GM18502 (cell line): Measurements from ENCODE around the gene B4GALT2.
A peak's percentile ranks its signal among the peaks of the same experiment; 100 is the strongest.

Source experiments
- ATAC-seq: cut with Tn5 transposase; IDR thresholded peaks from one replicate; pipeline ENCODE4 v1.9.1; 2021; ENCODE audit warnings: mild to moderate bottlenecking; ENCODE audit not compliant: unreplicated experiment, poor library complexity

The B4GALT2 gene

DNA sequence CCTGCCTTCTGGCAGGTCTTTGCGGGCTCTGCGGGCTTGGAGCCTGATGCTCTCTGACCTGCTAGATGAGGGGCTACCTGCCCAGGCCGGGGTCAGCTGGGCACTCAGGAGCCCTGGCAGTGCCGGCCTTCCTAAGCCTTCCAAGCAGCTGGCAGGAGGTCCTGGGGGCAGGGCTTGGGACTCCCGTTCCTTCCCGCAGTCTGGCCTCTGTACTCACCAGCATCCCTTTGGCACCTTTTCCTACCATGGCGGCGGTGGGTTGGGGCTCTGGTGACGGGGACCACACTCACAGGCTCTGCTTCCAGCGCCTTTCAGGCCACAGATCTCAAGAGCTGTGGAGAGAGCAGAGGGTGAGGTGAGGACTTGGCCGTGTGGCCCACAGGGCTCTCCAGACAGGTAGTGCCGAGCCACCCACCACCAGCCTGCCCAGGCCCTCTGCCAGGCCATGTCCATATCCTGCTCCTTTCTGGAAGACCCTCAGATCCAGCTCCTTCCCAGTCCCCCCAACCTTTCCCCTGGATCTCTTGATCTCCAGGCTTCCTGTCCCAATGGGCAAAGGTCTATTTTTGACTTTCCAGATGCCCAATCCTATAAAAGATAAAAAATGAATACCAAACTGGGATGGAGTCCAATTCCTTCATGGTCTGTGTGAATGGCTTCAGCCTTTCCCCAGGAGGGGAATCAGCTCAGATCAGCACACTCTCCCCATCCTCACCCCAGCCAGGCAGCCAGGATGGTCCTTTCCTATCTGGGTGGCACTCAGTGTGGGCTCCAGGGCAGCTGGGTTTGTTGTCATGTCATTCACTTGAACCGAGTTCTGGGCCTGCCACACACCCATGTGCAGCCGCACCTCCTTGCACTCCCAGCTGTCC lies 45.3 kb downstream of the B4GALT2 start:
- no peak for ATAC-seq

DNA sequence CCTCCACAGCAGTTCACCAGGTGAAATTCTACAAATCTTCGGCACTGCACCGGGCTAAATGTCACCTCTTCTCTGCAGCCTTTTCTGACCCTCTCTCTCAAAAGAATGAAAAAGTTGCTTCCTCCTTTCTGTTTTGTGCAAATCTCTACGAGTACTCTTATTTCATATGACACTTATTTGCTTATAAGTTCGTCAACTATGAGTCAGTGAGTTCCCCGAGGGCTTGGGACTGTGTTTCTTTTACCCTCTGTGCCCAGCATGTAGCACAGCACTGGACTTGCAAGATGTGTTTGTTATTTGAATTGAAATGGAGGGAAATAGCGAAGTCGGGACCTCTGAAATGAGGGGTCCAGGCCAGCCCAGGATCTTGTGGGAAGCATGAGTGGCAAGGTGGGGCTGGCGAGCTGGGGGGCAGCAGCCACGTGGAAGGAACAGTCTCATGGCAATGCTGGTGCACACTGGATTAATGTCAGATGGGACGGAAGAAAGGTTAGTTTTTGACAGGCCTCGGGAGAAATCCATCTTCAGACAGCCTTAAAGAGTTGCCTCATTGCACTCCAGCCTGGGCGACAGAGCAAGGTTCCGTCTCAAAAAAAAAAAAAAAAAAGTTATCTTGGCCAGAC lies 46.0 kb downstream of the B4GALT2 start:
- no peak for ATAC-seq

DNA sequence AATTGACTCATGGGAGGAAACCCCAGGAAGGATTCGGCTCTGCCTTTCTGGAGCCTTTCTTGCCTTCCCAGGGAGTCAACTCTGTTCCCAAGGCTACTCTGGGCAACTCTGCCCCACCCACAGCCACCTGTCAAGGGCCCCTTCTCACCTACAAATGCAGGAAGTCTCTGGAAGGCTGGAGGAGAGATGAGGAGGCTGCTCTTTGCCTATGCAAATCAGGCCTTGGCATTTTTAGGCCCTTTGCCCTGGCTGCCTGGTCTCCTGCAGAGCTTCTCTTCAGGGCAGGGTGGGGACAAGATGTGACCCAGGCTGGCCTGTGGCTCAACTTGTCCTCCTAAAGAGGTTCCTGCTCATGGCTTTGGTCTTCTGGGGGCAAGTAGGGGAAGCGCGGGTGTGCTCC lies 46.8 kb downstream of the B4GALT2 start:
- ATAC-seq: no peak

DNA sequence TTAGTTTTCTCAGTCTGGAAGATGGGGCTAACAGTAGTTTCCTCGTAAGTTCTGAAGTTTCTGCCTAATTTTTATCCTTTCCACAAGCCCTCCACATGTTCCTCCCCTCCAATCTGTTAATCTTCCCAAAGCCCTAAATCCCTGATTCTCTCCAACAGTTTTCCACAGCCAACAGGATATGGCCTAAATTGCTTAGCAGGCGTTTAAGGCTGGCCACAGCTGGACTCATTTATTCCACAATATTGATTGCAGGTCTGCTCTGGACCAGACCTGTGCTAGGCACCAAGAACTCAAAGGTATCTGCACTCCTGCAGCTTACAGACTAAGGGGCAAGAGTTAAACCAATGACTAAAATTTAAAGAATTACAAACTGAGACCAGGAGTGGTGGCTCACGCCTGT lies 48.3 kb downstream of the B4GALT2 start:
- no peak for ATAC-seq

DNA sequence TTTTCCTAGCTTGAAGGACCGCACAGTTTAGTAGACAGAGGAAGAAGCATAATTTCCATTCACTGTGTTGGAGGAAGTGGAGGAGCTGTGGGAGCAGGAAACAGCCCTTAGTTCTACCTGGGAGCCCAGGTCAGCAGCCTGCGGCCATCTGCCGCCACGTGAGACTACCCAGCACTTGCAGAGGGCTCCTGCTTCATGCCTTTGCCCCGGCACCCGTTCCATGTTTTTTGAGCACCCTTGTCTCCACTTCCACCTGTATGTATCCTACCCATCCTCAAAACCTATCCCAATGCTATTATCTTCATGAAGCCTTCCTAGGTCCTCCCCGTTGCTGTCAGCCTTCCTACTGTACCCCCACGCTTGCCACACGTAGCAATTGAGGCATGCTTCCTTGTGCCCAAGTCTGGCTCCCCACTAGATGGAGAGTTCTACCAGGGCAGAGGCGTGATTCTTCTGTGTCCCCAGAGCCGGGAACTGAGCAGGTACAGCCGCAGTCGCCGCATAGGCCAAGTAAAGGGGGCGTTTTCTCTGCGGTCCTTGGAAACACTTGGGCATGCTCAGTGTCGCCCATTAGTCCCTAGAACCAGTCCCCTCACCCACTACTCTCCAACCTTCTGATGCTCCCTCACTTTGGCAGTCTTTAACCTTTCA lies 50.4 kb downstream of the B4GALT2 start:
- ATAC-seq: peak; percentile 45

DNA sequence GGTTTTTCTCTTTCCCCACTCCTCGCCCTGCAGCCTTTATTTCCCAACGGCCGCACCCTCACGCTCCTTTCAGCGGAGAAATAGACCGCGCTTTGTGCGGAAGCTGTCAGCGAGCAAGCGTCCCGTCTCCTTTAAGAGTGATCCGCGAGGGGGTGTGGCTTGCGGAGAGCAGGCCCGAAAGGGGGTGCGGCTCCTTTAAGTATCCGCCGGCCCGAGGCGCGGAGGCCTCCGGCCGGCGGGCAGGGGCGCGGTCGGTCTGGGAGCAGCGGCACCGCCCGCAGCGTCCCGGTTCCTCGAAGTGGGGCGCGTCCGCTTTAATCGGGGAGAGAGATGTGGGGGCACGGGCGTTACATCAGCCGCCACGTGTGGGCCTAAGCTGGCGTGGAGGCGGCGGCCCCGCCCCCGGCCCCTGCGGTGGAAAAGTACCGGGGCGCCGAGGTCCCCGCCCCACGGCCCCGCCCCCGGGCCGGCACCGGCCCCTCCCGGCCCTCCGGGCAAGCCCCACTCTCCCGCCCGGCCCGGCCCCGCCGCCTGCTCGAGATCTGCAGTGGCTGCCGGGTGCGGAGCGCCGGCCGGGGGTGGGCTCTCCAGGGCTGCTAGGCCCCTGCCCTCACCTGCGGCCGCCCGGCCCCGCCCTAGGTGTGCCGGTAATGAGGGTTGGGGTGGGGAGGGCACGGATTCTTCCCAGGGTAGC lies 51.0 kb downstream of the B4GALT2 start:
- ATAC-seq: peak; percentile 86

DNA sequence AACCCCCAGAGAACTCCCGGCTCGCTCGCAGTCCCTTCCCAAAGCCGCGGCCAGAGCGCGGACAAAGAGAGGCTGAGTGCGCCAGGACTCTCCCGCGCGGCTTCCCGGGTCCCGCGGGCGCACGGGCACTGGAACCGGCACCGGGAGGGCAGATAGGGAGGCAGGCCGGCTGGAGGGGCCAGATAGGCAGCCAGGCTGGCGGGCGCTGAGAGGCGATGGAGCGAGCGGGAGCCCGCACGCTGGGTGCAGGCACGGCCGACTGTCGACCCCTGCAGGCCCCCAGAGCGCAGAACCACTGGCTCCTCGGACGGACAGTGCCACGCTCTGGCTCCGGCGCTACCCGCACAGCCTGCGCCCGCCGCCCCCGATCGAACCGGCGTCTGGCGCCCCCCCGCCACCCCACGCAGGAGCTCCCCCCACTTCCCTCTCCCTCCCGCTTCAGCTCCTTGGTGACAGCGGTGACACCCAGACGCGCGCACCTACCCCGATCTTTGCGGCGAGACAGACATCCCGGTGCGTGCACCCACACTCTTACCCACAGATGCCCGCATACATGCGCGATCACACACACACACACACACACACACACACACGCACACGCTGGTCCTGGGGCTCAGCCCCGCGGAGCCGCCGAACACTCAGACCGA lies 51.7 kb downstream of the B4GALT2 start:
- peak; percentile 28 for ATAC-seq

DNA sequence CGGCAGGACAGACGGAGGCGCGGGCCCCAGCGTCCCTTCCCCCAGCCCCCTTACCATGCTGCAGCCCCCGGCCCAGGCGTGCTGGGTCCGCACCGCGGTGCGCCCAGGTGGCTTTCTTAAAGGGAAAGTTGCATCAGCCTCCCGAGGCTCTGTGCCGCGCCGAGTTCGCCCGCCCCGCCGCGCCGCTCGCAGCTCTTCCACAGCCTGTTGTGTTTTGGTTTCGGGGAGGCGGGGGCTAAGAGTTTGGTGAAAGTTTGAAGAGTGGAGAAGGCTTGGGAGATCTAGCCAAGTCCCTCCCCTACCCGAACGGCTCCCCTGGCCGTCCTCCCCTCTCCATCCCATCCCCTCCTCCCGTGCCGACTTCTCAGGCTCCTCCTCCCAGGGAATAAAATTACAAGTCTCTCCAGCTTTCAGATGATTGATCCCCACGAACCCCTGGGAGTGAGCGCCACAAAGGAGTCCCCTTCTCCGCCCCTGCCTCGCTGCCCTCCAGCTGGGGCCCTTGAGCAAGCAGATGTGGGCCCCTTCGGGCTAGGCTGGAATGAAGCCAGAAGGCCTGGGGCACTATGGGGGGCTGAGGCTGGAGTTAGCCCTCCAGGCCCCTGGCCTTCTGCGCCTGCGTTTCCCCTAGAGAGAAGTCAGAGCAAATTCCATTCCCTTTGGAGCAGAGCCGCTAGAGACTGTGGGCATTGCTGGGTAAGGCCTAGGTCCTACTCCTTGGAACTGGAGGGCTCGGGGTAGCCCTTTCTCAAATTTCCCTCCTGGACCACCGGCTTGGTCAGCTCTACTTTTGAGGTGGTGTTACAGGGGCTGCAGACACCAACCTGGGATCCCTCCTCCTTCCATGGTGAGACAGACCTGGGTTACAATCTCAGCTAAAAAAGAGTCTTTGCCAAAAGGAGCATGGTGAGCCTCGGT lies 52.5 kb downstream of the B4GALT2 start, which contains the start of gene SLC6A9:
Gene SLC6A9 (minus strand): TSS at position 211 of the 918 bp plus-strand sequence. CDS start 7,185 bp downstream, outside the sequence.
- no peak for ATAC-seq

DNA sequence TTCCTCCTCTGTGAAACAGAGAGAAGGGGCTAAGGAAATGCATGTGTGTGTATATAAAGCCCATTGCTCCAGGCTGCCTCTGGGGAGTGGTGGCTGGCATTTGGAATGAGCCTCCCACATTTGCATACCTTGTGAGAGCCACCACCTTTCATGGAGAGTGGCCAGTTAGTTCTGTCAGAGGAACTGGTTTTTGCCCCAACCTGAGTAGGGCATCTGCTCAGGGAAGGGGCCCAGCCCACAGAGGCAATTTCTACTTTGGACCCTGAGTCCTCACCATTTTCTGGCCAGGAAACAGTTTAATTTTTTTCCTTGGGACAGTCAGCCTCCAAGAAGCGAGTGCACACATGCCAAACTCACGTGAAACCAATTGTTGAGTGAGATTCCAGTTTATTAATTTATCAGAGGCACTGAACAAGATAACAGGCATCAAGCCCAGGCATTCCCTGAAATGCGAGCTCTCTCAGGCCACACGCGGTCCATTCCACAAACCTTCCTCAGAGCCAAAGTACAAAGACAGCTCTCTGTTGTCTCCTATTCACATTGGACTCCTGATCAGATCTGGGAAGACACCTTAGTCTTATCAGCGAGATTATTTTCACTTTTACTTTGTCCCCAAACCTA lies 53.3 kb downstream of the B4GALT2 start:
- ATAC-seq: no peak

DNA sequence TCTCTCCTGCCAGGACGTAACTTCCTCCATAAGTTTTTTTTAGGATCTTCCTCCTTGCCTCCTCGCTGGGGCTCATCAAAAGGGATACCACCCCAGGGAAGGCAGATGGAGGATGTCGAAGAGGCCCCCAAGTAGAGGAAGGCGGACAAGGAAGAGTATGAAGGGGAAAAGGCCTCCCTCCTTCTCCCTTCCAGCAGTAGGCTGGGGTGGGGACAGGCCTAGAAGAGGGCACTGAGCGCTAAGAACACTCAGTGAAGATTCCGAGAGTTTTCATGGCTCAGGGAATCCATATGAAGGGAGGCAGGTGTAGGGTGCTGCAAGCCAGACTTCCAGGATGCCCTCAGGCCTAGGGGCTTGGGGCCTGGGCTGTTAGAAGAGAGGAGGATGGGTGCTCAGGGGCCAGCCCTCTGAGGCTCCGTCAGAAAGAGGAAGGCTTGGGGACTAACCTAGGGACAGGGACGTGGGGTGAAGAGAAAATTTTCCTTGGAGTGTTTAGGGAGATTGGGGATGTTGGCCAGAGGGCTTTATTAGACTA lies 54.1 kb downstream of the B4GALT2 start:
- ATAC-seq: no peak

DNA sequence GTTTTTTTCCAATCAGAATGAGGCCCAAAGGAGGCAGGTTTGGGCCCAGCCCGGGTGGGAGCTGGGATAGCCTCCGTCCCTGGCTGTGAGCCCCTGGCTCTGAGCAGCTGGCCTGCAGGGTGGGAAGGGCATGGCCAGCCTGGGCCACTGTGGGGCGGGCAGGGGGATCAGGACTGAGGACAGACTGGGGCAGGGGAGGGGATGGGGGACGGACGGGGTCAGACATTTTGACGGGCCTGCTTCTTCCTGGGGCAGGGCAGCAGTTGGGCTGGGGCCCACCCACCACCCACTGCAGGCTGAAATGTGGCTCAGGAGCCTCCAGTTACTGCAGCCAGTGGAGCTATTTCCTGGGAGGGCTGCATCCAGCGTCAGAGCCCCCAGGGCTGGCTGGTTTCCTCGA lies 54.7 kb downstream of the B4GALT2 start:
- ATAC-seq: no peak

DNA sequence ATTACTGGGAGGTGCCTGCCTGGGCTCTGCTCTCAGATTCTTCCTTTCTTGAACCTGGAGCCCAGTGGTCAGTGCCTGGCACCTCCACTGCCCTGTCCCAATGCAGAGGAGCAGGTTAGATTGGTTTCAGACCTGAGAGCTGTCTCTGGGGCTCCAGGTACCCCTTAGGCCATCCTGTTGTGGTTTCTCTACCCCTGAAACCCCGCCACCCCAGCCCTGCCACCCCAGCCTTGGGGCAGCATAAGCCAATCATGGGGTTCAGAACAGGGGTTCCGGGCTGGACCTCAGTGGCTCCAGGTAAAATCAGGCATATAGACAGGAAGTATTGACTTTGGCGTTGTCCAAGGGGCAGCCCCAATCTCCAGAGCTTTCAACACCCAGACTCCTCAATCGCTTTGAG lies 55.4 kb downstream of the B4GALT2 start:
- no peak for ATAC-seq

DNA sequence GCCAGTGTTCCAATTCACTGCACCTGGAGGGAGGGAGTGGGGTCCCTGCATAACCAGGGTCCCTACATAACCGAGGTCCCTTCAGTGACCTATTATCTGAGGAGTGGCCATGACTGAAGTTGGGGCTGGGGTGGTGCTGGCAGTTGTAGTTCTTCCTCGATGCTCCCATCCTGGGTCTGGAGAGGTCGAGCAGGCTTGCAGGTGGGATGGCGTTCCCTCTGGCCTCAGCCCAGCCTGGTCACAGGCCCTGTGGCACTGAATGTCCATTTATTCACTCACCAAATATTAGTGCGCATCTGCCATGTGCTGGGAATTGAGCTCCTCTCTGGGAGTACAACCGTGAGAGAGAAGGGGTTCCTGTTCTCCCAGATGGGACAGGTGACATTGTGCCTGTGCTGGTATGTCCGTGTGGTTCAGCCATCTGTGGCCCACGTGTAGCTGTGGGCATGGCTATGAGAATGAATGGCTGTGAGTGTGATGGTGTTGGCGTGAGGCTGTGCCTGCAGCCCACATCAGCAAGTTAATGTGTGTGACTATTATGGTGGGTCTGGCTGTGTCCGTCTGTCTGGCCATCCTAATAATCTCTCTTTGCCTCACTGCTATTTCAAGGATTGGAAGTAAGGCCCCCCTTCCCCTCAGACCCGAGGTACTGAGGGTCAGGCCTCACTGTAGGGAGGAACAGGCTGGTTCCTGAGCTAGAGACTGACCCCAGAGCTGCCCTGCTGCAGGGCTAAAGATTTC lies 56.1 kb downstream of the B4GALT2 start:
- ATAC-seq: no peak

DNA sequence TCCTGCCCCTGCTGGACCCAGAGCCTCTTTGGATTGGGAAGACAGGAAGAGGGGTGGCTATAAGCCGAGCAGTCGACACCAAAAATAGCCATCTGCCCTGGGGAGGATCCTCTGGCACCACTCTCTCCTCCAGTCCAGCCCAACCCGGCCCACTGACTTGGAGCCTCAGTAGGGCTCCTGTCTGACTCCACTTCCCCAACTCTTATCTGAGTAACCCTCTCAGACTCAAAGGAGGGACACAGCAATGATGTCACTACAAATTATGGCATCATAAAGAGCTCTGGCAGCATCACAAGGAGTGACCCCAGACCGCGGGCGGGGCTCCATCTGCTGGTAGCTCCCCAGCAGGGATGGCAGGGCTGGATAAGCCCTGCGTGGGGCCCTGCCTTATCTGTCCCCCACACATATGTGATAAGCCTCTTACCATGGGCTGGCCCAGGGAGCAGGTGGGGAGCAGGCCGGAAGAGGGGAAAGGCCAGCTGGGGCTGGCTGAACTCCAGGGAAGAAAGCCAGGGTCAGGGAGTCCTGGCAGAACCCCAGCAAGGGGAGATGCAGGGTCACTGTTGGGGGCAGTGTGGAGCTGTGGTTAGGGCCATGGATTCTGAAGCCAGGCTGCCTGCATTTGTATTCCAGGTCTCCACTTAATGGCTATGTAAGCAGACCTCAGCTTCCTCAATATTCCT lies 56.9 kb downstream of the B4GALT2 start:
- ATAC-seq: no peak

DNA sequence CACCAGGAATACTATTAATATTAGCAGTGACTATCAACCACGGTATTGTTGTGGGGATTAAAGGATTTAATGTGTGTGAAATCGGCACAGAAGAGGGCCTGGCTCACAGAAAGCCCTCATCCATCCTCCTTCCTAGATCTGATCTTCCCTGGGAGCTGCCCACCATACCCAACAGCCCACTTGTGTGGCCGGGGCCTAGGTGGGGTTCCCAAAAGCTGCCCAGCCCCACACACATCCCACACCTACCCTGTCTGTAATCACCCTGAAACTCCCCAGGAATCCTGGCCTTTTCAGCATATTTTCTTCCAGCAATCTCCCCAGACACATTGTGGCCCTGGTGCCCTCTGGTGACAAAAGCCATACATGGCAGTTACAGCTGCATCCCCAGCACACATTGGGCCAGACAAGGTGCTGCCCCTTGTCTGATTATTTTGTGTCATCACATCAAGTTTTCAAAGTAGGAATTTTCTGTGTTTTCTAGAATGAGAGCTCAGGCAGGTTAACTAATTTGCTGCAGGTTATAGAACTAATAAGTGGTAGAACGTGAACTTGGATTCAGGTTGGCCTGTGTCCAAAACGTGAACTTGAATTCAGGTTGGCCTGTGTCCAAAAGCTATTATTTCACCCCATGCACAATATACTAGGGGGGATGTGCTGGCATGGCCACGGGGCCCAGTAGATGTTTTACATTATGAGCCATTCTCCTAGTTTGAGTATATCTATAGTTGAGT lies 57.6 kb downstream of the B4GALT2 start:
- no peak for ATAC-seq

DNA sequence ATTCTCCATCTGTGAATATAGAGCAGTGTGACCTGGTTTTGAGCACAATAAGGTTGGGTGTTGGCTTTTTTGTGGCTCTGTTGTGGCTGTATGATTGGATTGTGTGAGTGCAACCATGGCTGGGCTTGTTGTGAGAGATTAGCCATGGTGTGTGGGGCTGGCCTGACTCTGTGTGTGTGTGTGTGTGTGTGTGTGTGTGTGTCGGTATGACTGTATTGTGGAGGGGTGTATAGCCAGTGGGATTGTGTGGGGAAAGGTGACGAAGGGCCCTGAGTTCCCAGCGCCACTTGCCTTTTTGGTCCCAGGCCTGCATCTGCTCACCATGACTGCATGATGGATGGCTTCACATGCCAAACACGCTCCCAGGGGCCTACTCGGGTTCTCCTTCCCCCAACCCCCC lies 58.1 kb downstream of the B4GALT2 start:
- no peak for ATAC-seq
